HEK293 (cell line): ENCODE data around the gene SWT1.

Experiments
- ATF2 ChIP-seq: fragments of 450-650 bp; formaldehyde crosslinking; IDR thresholded peaks from 2 replicates; pipeline ENCODE4 v1.5.1; 2016; ENCODE audit warnings: missing biosample characterization, missing genetic modification characterization, low read depth
- BCL11A ChIP-seq: fragments of 450-650 bp; formaldehyde crosslinking; IDR thresholded peaks from 2 replicates; pipeline ENCODE4 v1.5.1; 2016; ENCODE audit warnings: low read depth, missing biosample characterization, missing genetic modification characterization
- CTCF ChIP-seq: fragments of 450-650 bp; formaldehyde crosslinking; IDR thresholded peaks from 2 replicates; pipeline ENCODE4 v1.5.1; 2016; ENCODE audit warnings: missing biosample characterization, missing genetic modification characterization
- GFI1B ChIP-seq: fragments of 450-650 bp; formaldehyde crosslinking; IDR thresholded peaks from 2 replicates; pipeline ENCODE4 v1.5.1; 2016; ENCODE audit warnings: missing biosample characterization, missing genetic modification characterization
- HOXA7 ChIP-seq: sonication (generic); formaldehyde crosslinking; IDR thresholded peaks from 2 replicates; pipeline ENCODE4 v1.8.1; 2022; ENCODE audit warnings: missing genetic modification reagents, borderline replicate concordance
- MZF1 ChIP-seq: fragments of 450-650 bp; formaldehyde crosslinking; IDR thresholded peaks from 2 replicates; pipeline ENCODE4 v1.5.1; 2017; ENCODE audit warnings: missing biosample characterization, missing genetic modification characterization, borderline replicate concordance
- REST ChIP-seq: fragments of 450-650 bp; formaldehyde crosslinking; IDR thresholded peaks from 2 replicates; pipeline ENCODE4 v1.5.1; 2016; ENCODE audit warnings: missing biosample characterization, missing genetic modification characterization
- ZBTB26 ChIP-seq: fragments of 450-650 bp; formaldehyde crosslinking; optimal IDR thresholded peaks from 2 replicates; pipeline ENCODE3; 2016; ENCODE audit warnings: missing biosample characterization, mild to moderate bottlenecking, missing genetic modification characterization
- ZNF18 ChIP-seq: fragments of 450-650 bp; formaldehyde crosslinking; IDR thresholded peaks from 2 replicates; pipeline ENCODE4 v1.5.1; 2016; ENCODE audit warnings: missing biosample characterization, missing genetic modification characterization
- ZNF221 ChIP-seq: fragments of 450-650 bp; formaldehyde crosslinking; IDR thresholded peaks from 2 replicates; pipeline ENCODE4 v1.5.1; 2017; ENCODE audit warnings: missing biosample characterization, missing genetic modification characterization, borderline replicate concordance
- ZNF274 ChIP-seq, 2 experiments: fragments of 200-500 bp in 1 of 2; fragments of 450-650 bp in 1 of 2; sonication (Bioruptor generic) in 1 of 2; formaldehyde crosslinking in 1 of 2; IDR thresholded peaks; 2 replicates each; pipeline versions ENCODE4 v1.5.1 to v1.6.1; 2014 to 2016; ENCODE audit warnings: borderline replicate concordance in 1 of 2, inconsistent platforms in 1 of 2, low read length in 1 of 2, missing biosample characterization in 1 of 2, missing genetic modification characterization in 1 of 2
- ZNF530 ChIP-seq: fragments of 450-650 bp; formaldehyde crosslinking; IDR thresholded peaks from 2 replicates; pipeline ENCODE4 v1.5.1; 2016; ENCODE audit warnings: low read depth, missing biosample characterization, missing genetic modification characterization
- ZNF549 ChIP-seq: fragments of 450-650 bp; IDR thresholded peaks from 2 replicates; pipeline ENCODE4 v1.5.1; 2018; ENCODE audit warnings: missing biosample characterization, missing genetic modification characterization, mild to moderate bottlenecking, inconsistent platforms, moderate library complexity
- ZNF776 ChIP-seq: fragments of 450-650 bp; formaldehyde crosslinking; IDR thresholded peaks from 2 replicates; pipeline ENCODE4 v1.5.0; 2017; ENCODE audit warnings: missing biosample characterization, missing genetic modification characterization, borderline replicate concordance

GRCh38 chr1:185245466-185245865, 88.5 kb downstream of the SWT1 start:
- no peak for TF ChIP-seq CTCF (tag by site-specific recombination)
- no peak for TF ChIP-seq ZNF530 (tag by site-specific recombination)
- TF ChIP-seq ATF2 = no peak
- no peak for TF ChIP-seq ZNF221
- TF ChIP-seq BCL11A (tag by site-specific recombination) = no peak
- no peak for TF ChIP-seq ZNF274 (IDR thresholded peaks at IDR 0.05; ENCODE audit: low read length)
- no peak for TF ChIP-seq ZNF274 (tag by site-specific recombination; IDR thresholded peaks at IDR 0.05; ENCODE audit: borderline replicate concordance)
- no peak for TF ChIP-seq MZF1 (tag by site-specific recombination)
- TF ChIP-seq ZNF549 = no peak
- TF ChIP-seq HOXA7 (CRISPR knock-in tag) = no peak
- TF ChIP-seq ZNF18 (tag by site-specific recombination) = no peak
- no peak for TF ChIP-seq GFI1B
- no peak for TF ChIP-seq ZNF776 (tag by site-specific recombination)
- no peak for TF ChIP-seq ZBTB26
- no peak for TF ChIP-seq REST (tag by site-specific recombination)
